ENCODE data around the gene BMP2.

Gene BMP2

GRCh38 chr20:6750438-6750837 lies 17.0 kb upstream of the BMP2 start:
- Mint-ChIP-seq H3K36me3 (ENCODE audit: low read depth) (no peaks in the 10 kb centered on the region), H3K4me1 (ENCODE audit: low read depth) (no peaks in the 10 kb centered on the region), H3K9me3 (peaks cover 9% of the 10 kb centered on the region), H3K27ac (no peak overlapping the region), H3K4me3 (no peak overlapping the region), H3K27me3 (no peaks in the 10 kb centered on the region)
- DNase-seq: no peak

GRCh38 chr20:6756693-6757595 lies 10.5 kb upstream of the BMP2 start:
- H3K4me1 Mint-ChIP-seq (ENCODE audit: low read depth): no peaks in the 10 kb centered on the region
- no peak for DNase-seq
- H3K27ac Mint-ChIP-seq: no peak overlapping the region
- H3K27me3 Mint-ChIP-seq: no peaks in the 10 kb centered on the region
- H3K4me3 Mint-ChIP-seq: no peak overlapping the region
- no peaks in the 10 kb centered on the region for H3K36me3 Mint-ChIP-seq (ENCODE audit: low read depth)
- peaks cover 10% of the 10 kb centered on the region for H3K9me3 Mint-ChIP-seq

- H3K4me1 Mint-ChIP-seq (ENCODE audit: low read depth): no peaks in the 10 kb centered on the region
- DNase-seq: no peak
- H3K36me3 Mint-ChIP-seq (ENCODE audit: low read depth): no peaks in the 10 kb centered on the region
- H3K27ac Mint-ChIP-seq: no peak overlapping the region
- no peak overlapping the region for H3K4me3 Mint-ChIP-seq
- no peaks in the 10 kb centered on the region for H3K9me3 Mint-ChIP-seq
- peaks cover 47% of the 10 kb centered on the region for H3K27me3 Mint-ChIP-seq
Measured at GRCh38 chr20:6764619-6765018, 2.9 kb upstream of the BMP2 start.

GRCh38 chr20:6765469-6766058 lies 1.9 kb upstream of the BMP2 start:
- H3K27ac Mint-ChIP-seq: no peak overlapping the region

GRCh38 chr20:6766433-6766832 lies 1.1 kb upstream of the BMP2 start:
- H3K4me1 Mint-ChIP-seq (ENCODE audit: low read depth): no peaks in the 10 kb centered on the region
- no peak overlapping the region for H3K27ac Mint-ChIP-seq
- DNase-seq: no peak
- no peaks in the 10 kb centered on the region for H3K36me3 Mint-ChIP-seq (ENCODE audit: low read depth)
- peaks cover 61% of the 10 kb centered on the region for H3K27me3 Mint-ChIP-seq
- no peak overlapping the region for H3K4me3 Mint-ChIP-seq
- no peaks in the 10 kb centered on the region for H3K9me3 Mint-ChIP-seq

More at GRCh38 chr20:6765469-6766058, 1.9 kb upstream of the BMP2 start:
- no peak for DNase-seq
- H3K9me3 Mint-ChIP-seq: no peaks in the 10 kb centered on the region
- no peaks in the 10 kb centered on the region for H3K4me1 Mint-ChIP-seq (ENCODE audit: low read depth)
- H3K4me3 Mint-ChIP-seq: no peak overlapping the region
- peaks cover 52% of the 10 kb centered on the region for H3K27me3 Mint-ChIP-seq
- H3K36me3 Mint-ChIP-seq (ENCODE audit: low read depth): no peaks in the 10 kb centered on the region

GRCh38 chr20:6767126-6767535 lies 355 bp upstream of the BMP2 start:
- no peaks in the 10 kb centered on the region for H3K9me3 Mint-ChIP-seq
- peak overlapping the region; percentile 42 for H3K4me3 Mint-ChIP-seq
- no peak overlapping the region for H3K27ac Mint-ChIP-seq
- H3K36me3 Mint-ChIP-seq (ENCODE audit: low read depth): no peaks in the 10 kb centered on the region
- DNase-seq: no peak
- H3K4me1 Mint-ChIP-seq (ENCODE audit: low read depth): no peaks in the 10 kb centered on the region
- H3K27me3 Mint-ChIP-seq: peaks cover 66% of the 10 kb centered on the region

- Mint-ChIP-seq H3K4me3 (no peak overlapping the region), H3K27ac (no peak overlapping the region), H3K36me3 (ENCODE audit: low read depth) (no peaks in the 10 kb centered on the region), H3K4me1 (ENCODE audit: low read depth) (no peaks in the 10 kb centered on the region), H3K27me3 (peaks cover 69% of the 10 kb centered on the region), H3K9me3 (no peaks in the 10 kb centered on the region)
- DNase-seq: no peak
Measured at GRCh38 chr20:6768228-6769140, 998 bp downstream of the BMP2 start.

- Mint-ChIP-seq H3K27me3 (peaks cover 57% of the 10 kb centered on the region), H3K27ac (no peak overlapping the region), H3K4me1 (ENCODE audit: low read depth) (no peaks in the 10 kb centered on the region), H3K9me3 (no peaks in the 10 kb centered on the region), H3K36me3 (ENCODE audit: low read depth) (no peaks in the 10 kb centered on the region), H3K4me3 (no peak overlapping the region)
- no peak for DNase-seq
Measured at GRCh38 chr20:6769903-6770785, 2.7 kb downstream of the BMP2 start.

- Mint-ChIP-seq H3K27me3 (peaks cover 54% of the 10 kb centered on the region), H3K36me3 (ENCODE audit: low read depth) (no peaks in the 10 kb centered on the region), H3K27ac (no peak overlapping the region), H3K9me3 (no peaks in the 10 kb centered on the region), H3K4me3 (no peak overlapping the region), H3K4me1 (ENCODE audit: low read depth) (no peaks in the 10 kb centered on the region)
- no peak for DNase-seq
Measured at GRCh38 chr20:6770786-6771100, 3.3 kb downstream of the BMP2 start.

- no peaks in the 10 kb centered on the region for H3K4me1 Mint-ChIP-seq (ENCODE audit: low read depth)
- H3K9me3 Mint-ChIP-seq: no peaks in the 10 kb centered on the region
- H3K4me3 Mint-ChIP-seq: no peak overlapping the region
- no peaks in the 10 kb centered on the region for H3K27me3 Mint-ChIP-seq
- no peak for DNase-seq
- H3K36me3 Mint-ChIP-seq (ENCODE audit: low read depth): no peaks in the 10 kb centered on the region
- H3K27ac Mint-ChIP-seq: no peak overlapping the region
Measured at GRCh38 chr20:6780433-6781190, 13.1 kb downstream of the BMP2 start.

- H3K9me3 Mint-ChIP-seq: no peaks in the 10 kb centered on the region
- H3K36me3 Mint-ChIP-seq (ENCODE audit: low read depth): no peaks in the 10 kb centered on the region
- no peak overlapping the region for H3K4me3 Mint-ChIP-seq
- no peak overlapping the region for H3K27ac Mint-ChIP-seq
- H3K4me1 Mint-ChIP-seq (ENCODE audit: low read depth): no peaks in the 10 kb centered on the region
- no peak for DNase-seq
- H3K27me3 Mint-ChIP-seq: no peaks in the 10 kb centered on the region
Measured at GRCh38 chr20:6783752-6784151, 16.3 kb downstream of the BMP2 start.

GRCh38 chr20:6784210-6784631 lies 16.7 kb downstream of the BMP2 start:
- H3K27ac Mint-ChIP-seq: no peak overlapping the region
- no peak for DNase-seq
- no peaks in the 10 kb centered on the region for H3K9me3 Mint-ChIP-seq
- no peaks in the 10 kb centered on the region for H3K36me3 Mint-ChIP-seq (ENCODE audit: low read depth)
- H3K4me1 Mint-ChIP-seq (ENCODE audit: low read depth): no peaks in the 10 kb centered on the region
- no peaks in the 10 kb centered on the region for H3K27me3 Mint-ChIP-seq
- H3K4me3 Mint-ChIP-seq: no peak overlapping the region

GRCh38 chr20:6784767-6785166 lies 17.3 kb downstream of the BMP2 start:
- Mint-ChIP-seq H3K9me3 (no peaks in the 10 kb centered on the region), H3K27me3 (no peaks in the 10 kb centered on the region), H3K4me1 (ENCODE audit: low read depth) (no peaks in the 10 kb centered on the region), H3K4me3 (no peak overlapping the region), H3K36me3 (ENCODE audit: low read depth) (no peaks in the 10 kb centered on the region), H3K27ac (no peak overlapping the region)
- no peak for DNase-seq
